GM19324 (cell line): ENCODE results near the gene GRK6.
A peak's percentile ranks its signal among the peaks of the same experiment; 100 is the strongest.

Source experiments
- ATAC-seq: cut with Tn5 transposase; IDR thresholded peaks from one replicate; pipeline ENCODE4 v1.9.1; 2021; ENCODE audit warnings: mild to moderate bottlenecking, moderate library complexity; ENCODE audit not compliant: unreplicated experiment, low FRiP score

Gene GRK6

GRCh38 chr5:177425196-177425800 lies 1.2 kb upstream of the GRK6 start:
- ATAC-seq: no peak

DNA sequence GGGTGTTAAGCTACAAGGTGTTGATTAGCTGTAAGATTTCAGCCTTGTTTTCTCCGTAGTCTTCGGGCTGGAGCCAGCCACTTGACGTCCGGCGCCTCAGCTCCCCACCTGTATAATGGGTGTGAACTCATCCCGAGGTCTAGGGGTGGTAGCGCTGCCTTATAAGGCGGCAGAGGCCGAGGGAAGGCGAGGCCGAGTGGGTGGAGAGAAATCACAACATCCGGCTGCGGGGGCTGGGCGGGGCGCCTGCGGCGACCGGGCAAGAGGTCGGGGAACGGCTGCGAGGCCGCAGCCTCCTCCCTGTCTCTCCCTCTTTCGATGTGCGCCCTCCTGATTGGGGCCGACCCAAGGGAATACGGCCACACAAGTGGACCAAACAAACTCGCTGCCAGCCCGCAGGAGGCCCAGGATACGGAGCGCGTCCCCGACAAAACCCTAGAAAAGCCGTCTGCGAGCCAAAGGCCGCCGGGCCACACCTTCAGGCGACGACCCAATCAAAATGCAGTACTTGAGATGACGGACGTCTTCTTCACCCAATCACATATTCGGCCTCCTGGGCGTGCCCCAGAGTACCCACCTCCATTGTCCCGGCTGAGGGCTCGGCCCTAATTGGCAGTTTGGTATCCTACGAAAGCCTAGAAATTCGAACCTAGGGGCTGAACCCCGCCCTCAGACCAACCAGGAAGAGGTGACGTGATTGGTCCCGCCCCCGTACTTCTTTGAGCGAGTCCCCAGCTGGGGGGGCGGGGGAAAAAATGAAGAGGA lies 493 bp upstream of the GRK6 start:
- ATAC-seq: peak; percentile 85

DNA sequence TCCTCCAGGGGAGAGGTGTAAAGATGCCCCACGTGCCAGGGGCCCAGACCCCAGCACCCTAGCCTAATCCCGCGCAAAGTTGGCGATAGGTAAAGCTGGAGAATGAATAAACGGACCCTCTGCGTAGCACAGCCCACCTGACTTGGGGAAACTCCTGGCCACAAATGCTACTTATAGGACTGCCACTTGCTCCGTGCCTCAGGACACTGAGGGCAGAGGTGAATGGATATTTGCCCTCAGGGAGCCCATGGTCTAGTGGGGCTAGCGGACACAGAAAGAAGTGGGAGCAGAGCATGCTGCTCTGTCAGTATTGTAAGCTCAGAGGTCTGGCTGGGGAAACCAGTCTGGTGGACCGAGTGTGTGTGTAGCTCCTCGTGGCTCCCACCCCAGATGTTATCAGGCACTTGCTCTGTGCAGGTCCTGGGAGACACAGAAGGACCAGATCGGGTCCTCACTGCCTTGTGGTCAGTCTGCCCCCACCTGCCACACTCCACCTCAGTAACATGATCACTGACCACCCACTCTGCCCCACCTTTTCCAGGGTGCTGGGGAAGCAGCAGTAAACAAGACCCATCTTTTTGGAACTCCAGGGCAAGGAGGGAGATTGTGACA lies 841 bp downstream of the GRK6 start:
- ATAC-seq: no peak

DNA sequence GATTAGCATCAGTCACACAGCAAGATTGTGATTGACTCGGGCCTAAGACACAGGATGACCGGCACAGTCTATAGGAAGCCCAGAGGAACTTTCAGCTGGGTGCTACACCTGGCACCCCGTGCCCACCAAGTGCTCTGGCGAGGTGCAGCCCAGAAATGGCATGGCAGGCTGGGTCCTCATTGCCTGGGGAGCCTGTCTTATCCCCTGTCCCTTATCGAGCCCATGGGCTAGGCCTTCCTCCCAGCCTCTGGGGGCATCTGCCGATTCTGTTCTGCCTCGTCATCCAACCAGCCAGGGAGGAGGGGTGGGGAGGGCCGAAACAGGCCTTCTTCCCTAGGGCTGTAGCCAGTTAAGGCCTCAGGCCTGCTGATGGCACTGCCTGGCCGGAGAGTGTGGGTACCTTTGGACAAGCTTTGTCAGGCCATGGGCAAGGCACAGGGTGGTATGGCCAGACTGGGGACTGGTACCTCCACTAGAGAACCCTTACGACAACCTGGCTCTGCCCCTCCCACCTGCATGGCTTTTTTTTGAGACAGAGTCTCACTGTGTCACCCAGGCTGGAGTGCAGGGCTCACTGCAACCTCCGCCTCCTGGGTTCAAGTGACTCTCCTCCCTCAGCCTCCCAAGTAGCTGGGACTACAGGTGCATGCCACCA lies 1.6 kb downstream of the GRK6 start:
- no peak for ATAC-seq

DNA sequence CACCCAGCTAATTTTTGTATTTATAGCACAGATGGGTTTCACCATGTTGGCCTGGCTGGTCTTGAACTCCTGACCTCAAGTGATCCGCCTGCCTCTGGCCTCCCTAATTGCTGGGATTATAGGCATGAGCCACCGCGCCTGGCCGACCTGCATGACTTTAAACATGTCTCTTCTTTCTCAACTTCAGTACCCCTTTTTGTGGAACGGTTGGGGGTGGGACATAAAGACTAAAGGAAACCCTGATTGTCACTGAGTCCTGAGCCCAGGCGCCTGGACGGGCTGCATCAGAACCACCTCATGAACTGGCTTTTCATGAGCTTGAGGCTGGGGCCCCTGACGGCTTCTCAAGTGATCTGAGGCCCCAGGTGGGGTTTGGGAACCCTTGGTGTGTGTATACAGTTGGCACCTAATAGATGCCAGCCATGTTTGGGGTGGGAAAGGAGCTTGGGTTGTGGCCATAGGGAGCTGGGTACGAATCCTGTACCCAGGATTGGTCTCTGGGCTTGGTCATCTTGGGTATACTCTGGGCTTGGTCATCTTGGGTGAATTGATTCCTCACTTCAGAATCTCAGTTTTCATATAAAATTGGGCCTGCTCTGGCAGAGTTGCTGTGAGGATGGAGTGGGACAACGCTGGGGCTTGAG lies 2.2 kb downstream of the GRK6 start:
- ATAC-seq: no peak

DNA sequence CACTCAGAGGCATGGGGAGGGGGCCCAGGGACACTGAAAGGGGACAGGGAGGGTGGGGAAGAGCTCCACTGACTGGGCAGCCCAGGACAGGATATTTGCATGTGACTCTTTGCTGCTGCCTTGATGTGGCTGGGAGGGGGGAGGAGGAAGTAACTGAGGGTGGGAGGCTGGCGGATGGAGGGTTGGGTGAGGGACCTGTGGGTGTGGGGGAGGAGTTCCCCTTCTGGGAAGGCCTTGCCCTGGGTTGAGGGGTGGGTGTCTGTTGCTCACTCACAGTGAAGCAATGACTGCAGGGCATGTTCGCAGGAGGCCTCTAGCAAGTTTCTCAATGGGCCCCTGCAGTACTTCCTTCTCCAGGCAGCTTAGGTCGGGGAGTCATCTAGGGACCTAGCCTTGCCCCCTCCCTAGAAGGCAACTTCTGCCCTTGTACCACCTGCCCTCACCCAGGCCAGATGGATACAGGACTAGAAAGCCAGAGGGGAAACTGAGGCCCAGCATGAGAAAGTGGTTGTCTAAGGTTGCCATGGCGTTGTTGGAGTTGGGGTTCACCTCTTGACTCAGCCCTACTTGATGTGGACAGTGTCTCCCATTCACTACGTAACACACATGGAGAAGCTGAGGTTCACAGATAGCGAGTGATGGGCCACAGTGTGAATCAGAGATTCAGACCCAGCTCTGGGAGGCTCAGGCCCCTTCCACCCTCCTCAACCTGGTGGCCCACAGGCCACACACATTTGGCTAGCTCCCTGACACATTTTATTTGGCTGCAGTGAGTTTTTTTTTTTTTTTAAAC lies 3.0 kb downstream of the GRK6 start:
- ATAC-seq: no peak

DNA sequence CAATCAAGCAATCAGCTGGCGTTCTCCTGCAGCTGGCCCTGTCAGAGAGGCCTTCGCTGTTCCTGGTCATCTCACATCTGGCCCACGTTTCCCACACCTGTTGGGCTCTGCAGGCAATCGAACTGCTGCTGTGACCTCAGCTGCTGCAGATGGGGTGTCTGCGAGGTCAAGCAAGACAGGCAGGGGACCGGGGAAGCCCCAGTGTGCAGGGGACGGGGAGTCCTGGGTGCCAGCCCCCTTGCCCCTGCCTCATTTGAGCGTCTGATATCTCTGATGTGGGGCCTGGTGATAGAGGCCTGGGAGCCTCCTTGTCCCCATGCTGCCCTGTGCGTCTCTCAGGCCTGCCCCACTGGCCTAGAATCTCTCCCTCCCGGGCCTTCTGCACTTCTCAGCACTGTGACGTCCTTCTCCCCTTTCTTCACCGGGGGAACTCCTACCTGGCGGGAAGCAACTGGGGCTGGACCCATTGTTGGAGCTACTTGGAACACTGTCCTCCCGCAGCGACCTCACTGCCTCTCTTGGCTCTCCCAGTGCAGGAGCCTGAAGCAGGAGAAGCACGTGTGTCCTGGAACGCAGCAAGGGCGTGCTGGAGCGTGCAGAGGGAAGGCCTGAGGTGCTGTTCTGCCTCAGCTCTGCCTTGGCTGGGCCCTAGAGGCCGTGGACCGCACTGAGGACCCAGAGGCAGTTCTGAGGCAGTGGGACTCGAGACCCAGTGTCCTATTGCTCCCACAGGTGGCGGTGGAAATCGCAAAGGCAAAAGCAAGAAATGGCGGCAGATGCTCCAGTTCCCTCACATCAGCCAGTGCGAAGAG lies 3.9 kb downstream of the GRK6 start:
- no peak for ATAC-seq

GRCh38 chr5:177430972-177431316 lies 4.5 kb downstream of the GRK6 start:
- ATAC-seq: no peak

- peak; percentile 50 for ATAC-seq
These were observed 5.1 kb downstream of the GRK6 start for GRCh38 chr5:177431317-177432142.

DNA sequence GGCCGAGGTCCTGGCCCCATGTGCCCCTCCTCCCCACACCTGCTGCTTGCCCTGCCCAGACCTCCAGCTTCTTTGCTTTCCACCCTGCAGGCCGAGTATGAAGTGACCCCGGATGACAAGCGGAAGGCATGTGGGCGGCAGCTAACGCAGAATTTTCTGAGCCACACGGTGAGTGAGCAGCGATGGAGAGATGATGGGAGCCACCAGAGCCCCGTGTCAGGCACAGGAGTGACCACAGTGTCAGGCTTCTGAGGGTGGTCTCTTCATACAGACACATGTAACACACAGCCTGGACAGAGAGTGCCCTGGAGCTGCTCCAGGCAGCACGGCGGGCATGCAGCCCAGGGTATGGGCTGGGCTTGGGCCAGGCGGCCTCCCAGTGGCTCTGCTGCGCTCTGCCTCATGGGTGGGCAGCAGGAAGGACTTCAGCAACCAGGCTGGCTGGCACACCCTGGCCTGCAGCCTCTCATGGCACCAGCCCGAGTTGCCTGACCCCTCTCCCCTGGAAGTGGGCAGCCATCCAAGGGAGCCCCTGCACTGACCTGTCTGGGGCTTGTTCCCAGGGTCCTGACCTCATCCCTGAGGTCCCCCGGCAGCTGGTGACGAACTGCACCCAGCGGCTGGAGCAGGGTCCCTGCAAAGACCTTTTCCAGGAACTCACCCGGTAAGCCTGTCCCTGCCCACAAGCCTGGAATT lies 5.8 kb downstream of the GRK6 start:
- no peak for ATAC-seq

DNA sequence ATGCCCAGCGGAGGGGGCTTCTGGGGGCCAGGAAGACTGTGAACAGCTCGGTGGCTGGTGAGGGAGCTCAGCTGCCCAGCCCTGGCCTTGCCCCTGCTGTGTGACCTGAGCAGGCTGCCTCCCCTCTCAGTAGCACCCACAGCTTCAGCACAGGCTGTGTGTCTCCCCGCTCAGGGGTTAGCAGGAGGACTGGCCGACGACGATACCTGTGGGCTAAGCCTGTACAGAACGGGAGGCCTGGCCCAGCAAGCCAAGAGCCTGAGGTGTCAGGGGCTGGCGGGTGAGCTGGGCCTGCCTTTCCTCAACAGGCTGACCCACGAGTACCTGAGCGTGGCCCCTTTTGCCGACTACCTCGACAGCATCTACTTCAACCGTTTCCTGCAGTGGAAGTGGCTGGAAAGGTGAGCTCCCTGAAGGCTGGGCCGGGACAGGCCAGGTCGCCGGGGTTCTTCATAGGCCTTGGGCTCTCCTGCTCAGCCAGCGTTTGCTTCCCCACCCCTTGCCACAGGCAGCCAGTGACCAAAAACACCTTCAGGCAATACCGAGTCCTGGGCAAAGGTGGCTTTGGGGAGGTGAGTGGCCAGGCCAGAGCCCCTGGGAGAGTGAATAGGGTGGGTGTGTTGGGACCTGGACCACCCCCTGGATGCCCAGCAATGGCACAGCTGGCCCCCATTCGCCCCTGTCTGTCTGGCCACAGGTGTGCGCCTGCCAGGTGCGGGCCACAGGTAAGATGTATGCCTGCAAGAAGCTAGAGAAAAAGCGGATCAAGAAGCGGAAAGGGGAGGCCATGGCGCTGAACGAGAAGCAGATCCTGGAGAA lies 6.6 kb downstream of the GRK6 start:
- ATAC-seq: no peak

DNA sequence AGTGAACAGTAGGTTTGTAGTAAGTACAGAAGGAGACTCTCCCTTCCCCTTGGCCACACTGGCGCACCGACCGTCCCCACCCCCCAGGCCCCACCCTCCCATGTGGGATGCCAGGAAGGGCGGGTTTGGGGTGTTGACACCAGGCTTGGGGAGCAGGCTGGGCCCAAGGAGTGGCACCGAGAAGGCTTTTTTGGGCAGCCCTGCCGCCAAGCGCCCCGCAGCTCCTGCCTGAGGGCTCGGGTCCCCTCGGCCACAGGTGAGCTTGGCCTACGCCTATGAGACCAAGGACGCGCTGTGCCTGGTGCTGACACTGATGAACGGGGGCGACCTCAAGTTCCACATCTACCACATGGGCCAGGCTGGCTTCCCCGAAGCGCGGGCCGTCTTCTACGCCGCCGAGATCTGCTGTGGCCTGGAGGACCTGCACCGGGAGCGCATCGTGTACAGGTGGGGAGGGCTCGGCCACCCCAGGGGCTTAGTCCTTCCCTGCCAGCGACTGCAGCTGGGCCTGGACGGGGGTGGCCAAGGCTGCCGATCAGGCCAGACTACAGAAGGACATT lies 7.3 kb downstream of the GRK6 start:
- no peak for ATAC-seq

DNA sequence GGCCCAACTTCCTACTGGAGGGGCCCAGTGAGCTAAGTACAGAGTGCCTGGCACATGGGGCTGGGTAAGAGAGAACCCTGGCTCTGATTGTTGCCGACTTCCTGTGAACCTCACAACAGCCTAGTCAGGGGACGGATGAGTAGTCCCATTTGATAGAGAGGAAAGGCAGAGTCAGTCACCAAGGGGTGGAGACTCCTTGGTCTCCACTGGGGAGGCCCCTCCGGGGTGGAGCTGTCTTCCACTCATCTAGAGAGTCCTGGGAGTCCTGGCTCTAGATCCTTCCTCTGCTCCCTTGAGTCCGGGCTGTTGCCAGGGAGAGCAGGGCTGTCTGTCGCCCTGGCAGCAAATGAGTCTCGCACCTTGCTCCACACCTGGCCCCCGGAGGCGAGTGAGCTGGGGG lies 8.0 kb downstream of the GRK6 start:
- ATAC-seq: no peak

GRCh38 chr5:177434942-177435738 lies 8.7 kb downstream of the GRK6 start:
- no peak for ATAC-seq

- no peak for ATAC-seq
These were observed 9.5 kb downstream of the GRK6 start for GRCh38 chr5:177435847-177436536.
